ENCODE results near the gene SLC9B2. TPM values are rescaled to one million over a fixed set of nuclear protein-coding genes. Genes with fewer than 3 reads are reported as not detected.

SLC9B2 gene
- total RNA-seq (2021) = 4.6 to 6.1 TPM (median 5.0 TPM) in 3 replicates
- percentile 54 among the genes with signal in this experiment for Bru-seq, nascent RNA
- long read RNA-seq, experiment 1, transcript SLC9B2-202 (12 exons, 3,126 nt) = major isoform, 6 of 16 reads
- long read RNA-seq, experiment 1, partial matches to known transcripts = 2 of 16 reads
- long read RNA-seq, experiment 1, other reads (novel, unspliced or antisense) = 5 of 16 reads
- long read RNA-seq, experiment 2, partial matches to known transcripts = 1 of 6 reads
- long read RNA-seq, experiment 2, other reads (novel, unspliced or antisense) = 3 of 6 reads
- long read RNA-seq, experiment 3, partial matches to known transcripts = 0 of 3 reads
- long read RNA-seq, experiment 3, other reads (novel, unspliced or antisense) = 3 of 3 reads

GRCh38 chr4:103076747-103077347 lies at the start of gene SLC9B2:
SLC9B2 (minus strand) TSS chr4:103076761; CDS start chr4:103067550, 9,211 bp downstream.
- POLR2A ChIA-PET = interaction anchor here (1.2 kb wide), 1 partner anchor 17 kb away, joined by 3 read pairs; no protein-coding TSS in a partner anchor
- peak within 1 kb of the TSS; percentile 85 for H3K4me3 Mint-ChIP-seq
- TF ChIP-seq TEAD1 (CRISPR knock-in tag; IDR thresholded peaks at IDR 0.05) = 0 out of 2 replicates have a peak, but pooled peaks have one; percentile 1
- TF ChIP-seq RORB (CRISPR knock-in tag; IDR thresholded peaks at IDR 0.05) = no peak
- H3K27me3 Mint-ChIP-seq (ENCODE audit: low read depth) = peaks cover 41% of the 10 kb centered on the region
- H3K36me3 Mint-ChIP-seq = peaks cover 4% of the 10 kb centered on the region
- peaks cover 12% of the 10 kb centered on the region for H3K4me1 Mint-ChIP-seq
- no peaks in the 10 kb centered on the region for H3K9me3 Mint-ChIP-seq
- DNase-seq (ENCODE audit: low spot score) = no peak
- peak; percentile 91; the same call in 1 of the 2 replicates for ATAC-seq
- CTCF ChIA-PET = interaction anchor here (1.1 to 2.5 kb wide), 2 partner anchors 23 to 57 kb away, joined by 3 to 9 read pairs; partner anchors contain the start of genes BDH2 and SLC9B1
- H3K27ac Mint-ChIP-seq = no peak within 1 kb of the TSS

GRCh38 chr4:103126126-103126525 lies 49.6 kb upstream of the SLC9B2 start:
- TF ChIP-seq CREB1 (CRISPR knock-in tag; IDR thresholded peaks at IDR 0.05) (no peak), HMGA2 (CRISPR knock-in tag; IDR thresholded peaks at IDR 0.05) (no peak), ZNF532 (CRISPR knock-in tag; IDR thresholded peaks at IDR 0.05; ENCODE audit: borderline replicate concordance) (no peak), JAZF1 (CRISPR knock-in tag; IDR thresholded peaks at IDR 0.05) (no peak), ZNF232 (CRISPR knock-in tag; IDR thresholded peaks at IDR 0.05) (no peak), TEAD1 (CRISPR knock-in tag; IDR thresholded peaks at IDR 0.05) (no peak), NFATC4 (CRISPR knock-in tag; IDR thresholded peaks at IDR 0.05) (no peak), E2F5 (CRISPR knock-in tag; IDR thresholded peaks at IDR 0.05) (no peak), IRF2 (CRISPR knock-in tag; IDR thresholded peaks at IDR 0.05; ENCODE audit: borderline replicate concordance, low read depth) (no peak), NR2C2 (CRISPR knock-in tag; IDR thresholded peaks at IDR 0.05) (no peak), ZNF138 (CRISPR knock-in tag; conservative IDR thresholded peaks at IDR 0.05) (no peak), IRF1 (CRISPR knock-in tag; IDR thresholded peaks at IDR 0.05) (no peak), TCF7 (CRISPR knock-in tag; IDR thresholded peaks at IDR 0.05; ENCODE audit: low read depth) (no peak), OVOL2 (CRISPR knock-in tag; IDR thresholded peaks at IDR 0.05; ENCODE audit: borderline replicate concordance) (no peak), ARID4B (CRISPR knock-in tag; IDR thresholded peaks at IDR 0.05; ENCODE audit: borderline replicate concordance) (no peak), ATF3 (CRISPR knock-in tag; conservative IDR thresholded peaks at IDR 0.05) (no peak), MAX (CRISPR knock-in tag; IDR thresholded peaks at IDR 0.05) (no peak)
- Mint-ChIP-seq H3K4me3 (no peak overlapping the region), H3K9me3 (peaks cover 13% of the 10 kb centered on the region), H3K36me3 (peaks cover 56% of the 10 kb centered on the region), H3K27me3 (ENCODE audit: low read depth) (no peaks in the 10 kb centered on the region), H3K27ac (no peak overlapping the region), H3K4me1 (no peaks in the 10 kb centered on the region)
- ChIA-PET POLR2A (no interaction called here), CTCF (no interaction called here)
- DNase-seq (ENCODE audit: low spot score) = no peak
- ATAC-seq = no peak

All from WTC11 (cell line).